ENCODE results near the gene CFAP43. TPM values are rescaled to one million over a fixed set of nuclear protein-coding genes. Genes with fewer than 3 reads are reported as not detected.

The CFAP43 gene
- total and polyA plus RNA-seq, 5 experiments from 2014 or later = 0.16 to 0.39 TPM; not detected in 3

Small RNA genes within 50 kb of the gene (microRNA-seq; reads per million reads assigned to microRNA genes)
- gene MIR4482 (ENCODE audit: borderline microRNAs expressed) = not detected
- not detected for gene MIR609 (ENCODE audit: borderline microRNAs expressed)

Other genes with a start within 250 kb of the CFAP43 start
- not detected for gene COL17A1, start 146.5 kb downstream of the CFAP43 start, total RNA-seq
- not detected for gene COL17A1, start 146.5 kb downstream of the CFAP43 start, polyA plus RNA-seq
- 10 to 100 TPM; 15.5 to 17.3 TPM for gene SFR1, start 110.2 kb downstream of the CFAP43 start, total RNA-seq
- 10 to 100 TPM; 12.9 to 18.2 (median 14.4) TPM for gene SFR1, start 110.2 kb downstream of the CFAP43 start, polyA plus RNA-seq
- 10 to 100 TPM; 38.7 to 44.3 TPM for gene GSTO1, start 22.5 kb upstream of the CFAP43 start, total RNA-seq
- 100 to 1,000 TPM; 119 to 135 (median 134) TPM for gene GSTO1, start 22.5 kb upstream of the CFAP43 start, polyA plus RNA-seq
- 1 to 10 TPM; 1.4 to 1.5 TPM for gene GSTO2, start 36.8 kb upstream of the CFAP43 start, total RNA-seq
- gene GSTO2, start 36.8 kb upstream of the CFAP43 start, polyA plus RNA-seq = 1 to 10 TPM in 2 of 3 donors, under 1 TPM in 1; 0.15 to 2.0 (median 1.1) TPM
- gene ITPRIP, start 106.1 kb upstream of the CFAP43 start, total RNA-seq = 10 to 100 TPM; 14.2 to 16.0 TPM
- gene ITPRIP, start 106.1 kb upstream of the CFAP43 start, polyA plus RNA-seq = 10 to 100 TPM; 10.6 to 16.0 (median 15.6) TPM
- not detected for gene CFAP58, start 121.5 kb upstream of the CFAP43 start, total RNA-seq
- gene CFAP58, start 121.5 kb upstream of the CFAP43 start, polyA plus RNA-seq = not detected

Data from naive thymus-derived CD8-positive, alpha-beta T cell (primary cell).